ENCODE measurements around the gene COX7A2. TPM values are rescaled to one million over a fixed set of nuclear protein-coding genes. Genes with fewer than 3 reads are reported as not detected.

COX7A2 gene
- total RNA-seq, 1 experiment from 2014 or later, result 406 TPM

GRCh38 chr6:75268121-75268987, 24.8 kb upstream of the COX7A2 start:
- DNase-seq (ENCODE audit: low read depth), result no peak

- no peak for DNase-seq (ENCODE audit: low read depth)
Observed at GRCh38 chr6:75267461-75267860, 23.9 kb upstream of the COX7A2 start.

GRCh38 chr6:75266716-75267291, 23.2 kb upstream of the COX7A2 start:
- peak; percentile 50 for DNase-seq (ENCODE audit: low read depth)

- no peak for DNase-seq (ENCODE audit: low read depth)
Observed at GRCh38 chr6:75263401-75263750, 19.8 kb upstream of the COX7A2 start.

GRCh38 chr6:75262716-75263400, 19.3 kb upstream of the COX7A2 start:
- DNase-seq (ENCODE audit: low read depth), result no peak

GRCh38 chr6:75261299-75261698, 17.7 kb upstream of the COX7A2 start:
- DNase-seq (ENCODE audit: low read depth), result no peak

GRCh38 chr6:75257343-75258087, 13.9 kb upstream of the COX7A2 start:
- DNase-seq (ENCODE audit: low read depth), result no peak

- no peak for DNase-seq (ENCODE audit: low read depth)
Observed at GRCh38 chr6:75250552-75250951, 7.0 kb upstream of the COX7A2 start.

GRCh38 chr6:75249837-75250236, 6.2 kb upstream of the COX7A2 start:
- DNase-seq (ENCODE audit: low read depth), result no peak

- DNase-seq (ENCODE audit: low read depth), result no peak
Observed at GRCh38 chr6:75246386-75246785, 2.8 kb upstream of the COX7A2 start.

- peak; percentile 16 for DNase-seq (ENCODE audit: low read depth)
Observed at GRCh38 chr6:75244063-75244584, 523 bp upstream of the COX7A2 start.

- DNase-seq (ENCODE audit: low read depth), result no peak
Observed at GRCh38 chr6:75236630-75237029, 7.0 kb downstream of the COX7A2 start.

- DNase-seq (ENCODE audit: low read depth), result no peak
Observed at GRCh38 chr6:75235271-75235670, 8.3 kb downstream of the COX7A2 start.

- DNase-seq (ENCODE audit: low read depth), result no peak
Observed at GRCh38 chr6:75234126-75234865, 9.3 kb downstream of the COX7A2 start.

GRCh38 chr6:75233092-75233615, 10.4 kb downstream of the COX7A2 start:
- no peak for DNase-seq (ENCODE audit: low read depth)

GRCh38 chr6:75230484-75231325, 12.9 kb downstream of the COX7A2 start:
- DNase-seq (ENCODE audit: low read depth), result peak; percentile 48

GRCh38 chr6:75224303-75224926, 19.2 kb downstream of the COX7A2 start:
- DNase-seq (ENCODE audit: low read depth), result no peak

- no peak for DNase-seq (ENCODE audit: low read depth)
Observed at GRCh38 chr6:75223428-75223827, 20.2 kb downstream of the COX7A2 start.

- DNase-seq (ENCODE audit: low read depth), result no peak
Observed at GRCh38 chr6:75222261-75222660, 21.3 kb downstream of the COX7A2 start.

- DNase-seq (ENCODE audit: low read depth), result no peak
Observed at GRCh38 chr6:75221116-75221515, 22.5 kb downstream of the COX7A2 start.

Data from RPMI7951 (cell line).